MM.1S (cell line): ENCODE results near the gene PSAT1.

Experiments used
- DNase-seq: peaks from one replicate; pipeline ENCODE4 v3.0.0-alpha.2; 2015
- H2AFZ ChIP-seq: fragments of 300-600 bp; sonication (generic); 2 replicates; pipeline ENCODE4 v1.6.0; 2016; ENCODE audit warnings: antibody characterized with exemption, low read length
- H3F3A ChIP-seq: fragments of 300-600 bp; sonication (generic); 2 replicates; pipeline ENCODE4 v1.6.1; 2016; ENCODE audit warnings: mild to moderate bottlenecking, antibody characterized with exemption, low read length, moderate library complexity, mixed read lengths; ENCODE audit not compliant: insufficient read depth
- H3K27ac ChIP-seq: fragments of 300-600 bp; sonication (generic); 2 replicates; pipeline ENCODE4 v1.5.1; 2016; ENCODE audit warnings: mild to moderate bottlenecking, low read length
- H3K27me3 ChIP-seq: fragments of 300-600 bp; sonication (generic); replicated peaks from 2 replicates; pipeline ENCODE4 v1.6.0; 2016; ENCODE audit warnings: low read length; ENCODE audit not compliant: insufficient read depth
- H3K36me3 ChIP-seq: fragments of 300-600 bp; sonication (generic); replicated peaks from 2 replicates; pipeline ENCODE4 v1.6.1; 2016; ENCODE audit warnings: mild to moderate bottlenecking, low read length, mixed read lengths; ENCODE audit not compliant: insufficient read depth
- H3K4me1 ChIP-seq: fragments of 300-600 bp; sonication (generic); 2 replicates; pipeline ENCODE4 v1.6.1; 2016; ENCODE audit warnings: low read length, mixed read lengths
- H3K4me2 ChIP-seq: fragments of 300-600 bp; sonication (generic); 2 replicates; pipeline ENCODE4 v1.6.0; 2016; ENCODE audit warnings: low read depth, low read length
- H3K4me3 ChIP-seq: fragments of 300-600 bp; sonication (generic); 2 replicates; pipeline ENCODE4 v1.5.1; 2016; ENCODE audit warnings: low read length, mixed read lengths
- H3K79me2 ChIP-seq: fragments of 300-600 bp; sonication (generic); 2 replicates; pipeline ENCODE4 v1.6.1; 2016; ENCODE audit warnings: mixed run types, low read length, mixed read lengths
- H3K9ac ChIP-seq: fragments of 300-600 bp; sonication (generic); 2 replicates; pipeline ENCODE4 v1.6.1; 2016; ENCODE audit warnings: low read length, mixed read lengths
- H3K9me2 ChIP-seq: fragments of 300-600 bp; sonication (generic); replicated peaks from 2 replicates; pipeline ENCODE4 v1.6.1; 2016; ENCODE audit warnings: mild to moderate bottlenecking, low read length, mixed read lengths; ENCODE audit not compliant: insufficient read depth
- H3K9me3 ChIP-seq: fragments of 300-600 bp; sonication (generic); replicated peaks from 2 replicates; pipeline ENCODE4 v1.6.1; 2016; ENCODE audit warnings: mild to moderate bottlenecking, low read length, mixed read lengths; ENCODE audit not compliant: insufficient read depth
- H4K20me1 ChIP-seq: fragments of 300-600 bp; sonication (generic); 2 replicates; pipeline ENCODE4 v1.6.1; 2016; ENCODE audit warnings: mild to moderate bottlenecking, low read length, moderate library complexity, mixed read lengths; ENCODE audit not compliant: insufficient read depth
- CTCF ChIP-seq: fragments of 300-600 bp; sonication (generic); IDR thresholded peaks from 2 replicates; pipeline ENCODE4 v1.5.1; 2016; ENCODE audit warnings: antibody characterized with exemption, low read length, mixed read lengths
- EZH2 ChIP-seq: fragments of 300-600 bp; sonication (generic); optimal IDR thresholded peaks from 2 replicates; pipeline ENCODE3; 2017; ENCODE audit warnings: low read depth, mild to moderate bottlenecking, antibody characterized with exemption, low read length, mixed read lengths
- EZH2phosphoT487 ChIP-seq: fragments of 300-600 bp; sonication (generic); IDR thresholded peaks from 2 replicates; pipeline ENCODE4 v1.6.1; 2018; ENCODE audit warnings: antibody characterized with exemption, low read length

PSAT1 gene

GRCh38 chr9:78262655-78263054 lies 34.3 kb upstream of the PSAT1 start:
- no peak overlapping the region for H2AFZ ChIP-seq
- H4K20me1 ChIP-seq, result no peaks in the 10 kb centered on the region
- TF ChIP-seq EZH2 (no peak), CTCF (no peak), EZH2phosphoT487 (no peak)
- H3K79me2 ChIP-seq, result no peaks in the 10 kb centered on the region
- H3K36me3 ChIP-seq, result 0 out of 2 replicates have a peak, but pooled peaks cover 2% of the 10 kb centered on the region
- DNase-seq, result no peak
- no peaks in the 10 kb centered on the region for H3K9me2 ChIP-seq
- H3K27me3 ChIP-seq, result no peaks in the 10 kb centered on the region
- H3K27ac ChIP-seq, result no peak overlapping the region
- no peaks in the 10 kb centered on the region for H3K4me1 ChIP-seq
- no peak overlapping the region for H3K9ac ChIP-seq
- no peak overlapping the region for H3K4me2 ChIP-seq
- no peak overlapping the region for H3K4me3 ChIP-seq
- H3K9me3 ChIP-seq, result no peaks in the 10 kb centered on the region
- no peaks in the 10 kb centered on the region for H3F3A ChIP-seq

- no peak overlapping the region for H3K9ac ChIP-seq
- TF ChIP-seq EZH2phosphoT487 (no peak), CTCF (no peak), EZH2 (no peak)
- DNase-seq, result no peak
- H3F3A ChIP-seq, result no peaks in the 10 kb centered on the region
- H3K79me2 ChIP-seq, result no peaks in the 10 kb centered on the region
- H3K4me3 ChIP-seq, result no peak overlapping the region
- H3K27ac ChIP-seq, result no peak overlapping the region
- H3K36me3 ChIP-seq, result peaks cover 2% of the 10 kb centered on the region; the same call in 1 of the 2 replicates
- H3K4me2 ChIP-seq, result no peak overlapping the region
- no peaks in the 10 kb centered on the region for H4K20me1 ChIP-seq
- no peaks in the 10 kb centered on the region for H3K9me2 ChIP-seq
- H3K9me3 ChIP-seq, result no peaks in the 10 kb centered on the region
- no peaks in the 10 kb centered on the region for H3K27me3 ChIP-seq
- no peak overlapping the region for H2AFZ ChIP-seq
- no peaks in the 10 kb centered on the region for H3K4me1 ChIP-seq
Observed at GRCh38 chr9:78267889-78268288, 29.0 kb upstream of the PSAT1 start.

- no peaks in the 10 kb centered on the region for H3F3A ChIP-seq
- H3K27me3 ChIP-seq, result no peaks in the 10 kb centered on the region
- H3K36me3 ChIP-seq, result peaks cover 2% of the 10 kb centered on the region; the same call in 1 of the 2 replicates
- DNase-seq, result no peak
- no peak overlapping the region for H3K4me3 ChIP-seq
- H2AFZ ChIP-seq, result no peak overlapping the region
- no peak for TF ChIP-seq EZH2phosphoT487
- no peak for TF ChIP-seq EZH2
- no peak for TF ChIP-seq CTCF
- no peaks in the 10 kb centered on the region for H3K4me1 ChIP-seq
- no peaks in the 10 kb centered on the region for H3K79me2 ChIP-seq
- no peaks in the 10 kb centered on the region for H3K9me3 ChIP-seq
- no peak overlapping the region for H3K4me2 ChIP-seq
- no peak overlapping the region for H3K9ac ChIP-seq
- H3K27ac ChIP-seq, result no peak overlapping the region
- no peaks in the 10 kb centered on the region for H4K20me1 ChIP-seq
- no peaks in the 10 kb centered on the region for H3K9me2 ChIP-seq
Observed at GRCh38 chr9:78269784-78270183, 27.1 kb upstream of the PSAT1 start.
